Ureter (tissue), 1 donor: Measurements from ENCODE around the gene TTC31. TPM values are rescaled to one million over a fixed set of nuclear protein-coding genes. Genes with fewer than 3 reads are reported as not detected.

Experiments used
- DNase-seq: peaks from one replicate; pipeline ENCODE4 v3.0.0-alpha.2; 2020; ENCODE audit warnings: low spot score
- total RNA-seq: library from RNA; stranded (reverse); gene quantifications from one replicate; pipeline ENCODE4 v1.2.4, GENCODE V29; 2023
- donor health status: DM: yes; HTN: yes; CAD: no.

The TTC31 gene
- total RNA-seq, 1 donor from 2014 or later: 22.5 TPM

DNA sequence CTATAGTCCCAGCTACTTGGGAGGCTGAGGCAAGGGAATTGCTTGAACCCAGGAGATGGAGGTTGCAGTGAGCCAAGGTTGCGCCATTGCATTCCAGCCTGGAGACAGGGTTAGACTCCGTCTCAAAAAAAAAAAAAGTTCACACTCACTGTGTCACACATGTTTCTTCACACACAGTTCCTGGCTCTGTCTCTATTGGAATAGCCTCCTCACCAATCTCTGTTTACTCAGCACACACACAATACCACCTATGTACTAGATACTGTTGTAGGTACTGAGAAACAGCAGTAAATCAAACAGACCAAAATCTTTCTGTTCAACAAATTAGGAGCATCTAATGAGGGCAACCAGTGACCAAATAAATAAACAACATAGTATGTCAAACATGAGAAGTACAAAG is 3.3 kb downstream of the TTC31 start:
- no peak for DNase-seq

- no peak for DNase-seq
These were observed 6.0 kb downstream of the TTC31 start for GRCh38 chr2:74488643-74489481.

DNA sequence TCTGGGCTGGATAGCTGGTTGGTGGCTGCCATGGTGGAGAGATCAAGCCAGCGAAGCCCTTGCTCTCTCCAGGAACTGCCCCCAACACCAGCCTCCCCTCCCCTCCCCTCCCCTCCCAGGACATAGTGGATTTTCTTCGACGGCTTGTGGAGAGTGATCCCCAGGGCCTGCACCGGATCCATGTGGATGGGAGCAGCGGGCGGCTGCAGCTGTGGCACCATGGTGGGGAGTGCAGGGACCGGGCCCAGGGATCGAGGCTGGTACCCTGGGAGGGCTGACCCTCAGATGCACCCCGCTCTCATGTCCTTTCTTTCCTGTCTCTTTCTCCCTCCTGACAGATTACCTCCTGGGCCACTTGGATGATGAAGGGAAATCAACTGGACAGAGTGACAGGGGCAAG is 7.0 kb downstream of the TTC31 start:
- DNase-seq: no peak

DNA sequence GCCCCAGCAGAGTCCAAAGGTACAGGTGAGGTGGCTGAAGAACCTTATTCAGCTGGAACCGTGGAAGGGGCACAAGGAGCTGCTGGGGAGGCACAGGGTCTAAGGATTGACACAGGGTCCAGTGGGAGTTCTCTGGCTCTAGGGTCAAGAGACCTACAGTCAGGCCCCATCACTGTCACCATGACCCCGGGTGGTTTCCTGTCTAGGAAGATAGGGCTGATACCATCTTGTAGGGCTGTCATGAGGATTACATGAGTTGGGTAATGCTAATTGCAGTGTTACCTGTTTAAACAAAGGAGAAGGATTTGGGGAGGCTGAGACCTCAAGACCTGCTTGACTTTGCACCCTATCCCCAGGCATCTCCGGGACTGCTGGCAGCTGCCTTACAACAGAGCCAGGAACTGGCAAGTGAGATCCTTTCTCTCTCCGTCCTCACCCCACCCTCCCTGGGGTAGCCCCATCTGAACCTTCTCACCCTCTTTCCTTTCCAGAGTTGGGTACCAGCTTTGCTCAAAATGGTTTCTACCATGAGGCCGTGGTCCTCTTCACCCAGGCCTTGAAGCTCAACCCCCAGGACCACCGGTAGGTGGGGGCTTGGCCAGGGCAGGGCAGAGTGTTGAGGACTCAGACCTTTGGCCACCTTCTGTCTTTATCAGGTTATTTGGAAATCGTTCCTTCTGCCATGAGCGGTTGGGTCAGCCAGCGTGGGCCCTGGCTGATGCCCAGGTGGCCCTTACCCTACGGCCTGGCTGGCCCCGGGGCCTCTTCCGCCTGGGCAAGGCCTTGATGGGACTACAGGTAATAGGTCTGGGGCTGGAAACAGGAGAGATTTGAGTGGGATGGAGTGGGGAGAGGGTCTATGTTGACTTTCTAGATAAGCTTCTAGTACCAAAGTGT is 9.0 kb downstream of the TTC31 start:
- DNase-seq: no peak

GRCh38 chr2:74493546-74493945 is 10.7 kb downstream of the TTC31 start:
- no peak for DNase-seq

DNA sequence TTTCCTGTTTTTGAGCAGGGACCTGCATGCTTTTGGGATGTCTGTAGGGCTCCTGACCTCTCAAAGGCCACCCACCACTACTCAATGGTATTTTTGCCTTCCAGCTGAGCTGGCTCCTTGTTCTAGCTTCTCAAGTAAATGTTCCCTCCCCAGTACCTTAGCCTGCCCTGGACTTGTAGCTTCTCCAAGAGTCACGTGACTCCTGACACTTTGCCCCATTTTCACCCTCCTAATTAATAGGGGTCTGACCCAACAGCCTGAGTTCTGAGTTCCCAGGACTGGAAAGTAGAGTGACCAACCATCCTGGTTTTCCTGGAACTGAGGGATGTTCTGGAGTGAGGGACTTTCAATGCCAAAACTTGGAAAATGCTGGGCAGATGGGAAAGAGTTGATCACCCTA is 12.6 kb downstream of the TTC31 start:
- DNase-seq: no peak

- DNase-seq: no peak
These were observed 14.3 kb downstream of the TTC31 start for GRCh38 chr2:74496997-74497776.

DNA sequence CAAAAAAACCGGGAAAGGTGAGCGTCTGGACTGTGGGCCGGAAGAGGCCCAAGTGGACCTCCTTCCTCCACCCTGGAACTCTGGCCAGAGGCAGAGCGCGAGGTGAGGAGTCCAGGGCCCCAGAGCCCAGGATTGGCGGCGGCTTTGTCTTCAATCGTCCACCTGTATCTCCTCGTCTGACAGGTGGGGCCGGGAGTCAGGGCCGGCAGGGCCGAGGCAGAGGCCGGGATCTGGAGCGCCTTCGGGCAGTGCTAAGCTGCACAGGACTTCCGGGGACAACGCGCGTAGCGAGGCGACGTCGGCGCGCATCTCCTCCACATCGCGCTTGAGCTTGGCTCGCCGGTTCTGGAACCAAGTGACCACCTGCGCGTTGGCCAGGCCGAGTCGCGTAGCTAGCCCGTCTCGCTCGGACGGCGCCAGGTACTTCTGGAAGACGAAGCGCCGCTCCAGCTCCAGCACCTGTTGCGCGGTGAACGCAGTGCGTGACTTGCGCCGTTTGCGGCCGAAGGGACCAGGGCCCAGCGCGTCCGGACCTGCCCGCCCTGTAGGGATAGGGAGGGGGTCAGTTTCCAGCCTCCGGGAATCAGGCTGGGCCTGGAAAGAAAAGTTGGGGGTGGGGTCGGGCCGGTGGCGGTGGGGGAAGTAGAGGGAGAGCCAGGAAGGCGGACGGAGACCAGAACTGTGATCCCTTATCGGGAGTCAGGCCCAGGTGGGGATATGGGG is 15.1 kb downstream of the TTC31 start:
- no peak for DNase-seq

GRCh38 chr2:74498500-74499266 is 15.8 kb downstream of the TTC31 start:
- DNase-seq: no peak

DNA sequence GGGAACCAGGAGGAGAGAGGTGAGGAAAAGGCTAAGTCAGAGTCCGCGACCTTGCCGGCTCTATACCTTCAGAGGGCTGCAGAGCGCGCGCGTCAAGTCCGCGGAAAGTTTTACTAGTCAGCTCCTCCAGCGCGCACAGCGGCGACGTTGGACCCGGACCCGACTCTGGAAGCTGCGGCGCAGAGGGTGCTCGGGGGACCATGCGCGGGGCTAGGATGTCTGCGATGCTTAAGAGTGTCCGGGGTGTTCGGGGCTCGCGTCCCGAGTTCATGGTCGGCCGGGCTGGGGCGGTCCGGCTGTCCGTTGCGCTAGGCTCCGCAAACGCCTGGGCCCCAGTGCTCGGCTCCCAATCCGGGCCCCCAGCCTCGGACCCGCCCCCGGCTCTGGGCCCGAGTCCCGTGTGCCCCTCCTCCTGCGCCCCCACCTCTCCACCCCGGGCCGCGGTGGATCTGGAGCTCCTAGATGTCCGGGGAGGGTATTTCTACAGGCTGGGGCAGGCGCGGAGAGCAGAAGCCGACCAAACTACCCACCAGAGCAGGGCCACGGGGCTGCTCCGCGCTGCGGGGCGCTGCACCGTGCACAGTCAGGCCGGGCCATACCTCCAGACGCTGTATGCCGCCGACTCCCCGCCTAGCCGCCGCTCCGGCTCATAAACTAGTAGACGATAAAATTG is 16.5 kb downstream of the TTC31 start, which contains the start of gene LBX2:
TSS of gene LBX2 (minus strand) at position 337 of the 673 bp plus-strand sequence. CDS start at position 271, 66 bp downstream.
- DNase-seq: no peak

DNA sequence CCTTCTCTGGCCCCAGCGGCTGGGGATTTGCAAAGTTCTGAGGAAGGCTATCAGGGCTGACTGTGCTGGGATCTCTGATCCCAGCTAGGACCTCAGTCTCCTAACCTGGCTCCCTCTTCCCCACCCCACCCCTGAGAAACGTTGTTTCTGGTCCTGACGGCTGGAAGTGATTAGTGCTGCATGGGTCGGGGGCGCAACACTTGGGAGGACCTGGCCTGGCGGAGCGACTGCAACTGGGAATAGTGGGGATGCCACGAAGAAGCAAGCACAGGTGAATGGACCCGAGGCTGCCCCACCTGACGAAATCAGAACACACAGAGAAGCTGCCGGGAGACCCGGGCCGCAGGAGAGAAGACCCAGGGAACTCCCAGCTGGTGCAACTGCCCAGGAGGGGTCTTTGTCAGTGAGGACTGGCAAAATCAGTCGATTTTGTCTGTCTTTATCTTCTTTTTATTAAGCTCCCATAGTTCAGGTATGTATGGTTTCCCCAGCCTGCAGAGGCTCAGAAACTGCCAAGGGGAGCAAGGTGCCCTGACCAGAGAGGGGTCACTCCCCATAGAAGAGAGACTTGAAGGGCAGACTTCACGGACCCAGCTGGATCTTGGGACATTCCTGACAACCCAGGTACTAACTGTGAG is 17.2 kb downstream of the TTC31 start:
- no peak for DNase-seq

DNA sequence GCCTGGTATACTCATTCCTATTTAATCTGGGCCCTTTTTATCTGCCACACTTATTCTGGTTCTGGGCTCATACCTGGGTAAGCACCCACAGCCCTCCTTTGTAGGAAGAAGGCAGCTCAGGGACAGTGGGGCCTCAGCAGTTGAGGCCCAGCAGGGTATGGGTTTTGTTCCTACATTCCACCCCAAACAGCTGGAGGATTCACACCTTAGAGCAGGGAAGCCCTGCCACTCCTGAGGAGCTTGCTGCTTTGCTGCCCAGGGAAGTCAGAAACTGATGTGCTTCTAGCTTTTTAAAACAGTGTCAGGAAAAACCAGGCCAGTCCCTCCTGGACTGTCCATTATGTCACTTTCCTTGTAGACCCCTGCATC is 17.7 kb downstream of the TTC31 start:
- DNase-seq: no peak

- no peak for DNase-seq
These were observed 18.6 kb downstream of the TTC31 start for GRCh38 chr2:74501335-74502071.

DNA sequence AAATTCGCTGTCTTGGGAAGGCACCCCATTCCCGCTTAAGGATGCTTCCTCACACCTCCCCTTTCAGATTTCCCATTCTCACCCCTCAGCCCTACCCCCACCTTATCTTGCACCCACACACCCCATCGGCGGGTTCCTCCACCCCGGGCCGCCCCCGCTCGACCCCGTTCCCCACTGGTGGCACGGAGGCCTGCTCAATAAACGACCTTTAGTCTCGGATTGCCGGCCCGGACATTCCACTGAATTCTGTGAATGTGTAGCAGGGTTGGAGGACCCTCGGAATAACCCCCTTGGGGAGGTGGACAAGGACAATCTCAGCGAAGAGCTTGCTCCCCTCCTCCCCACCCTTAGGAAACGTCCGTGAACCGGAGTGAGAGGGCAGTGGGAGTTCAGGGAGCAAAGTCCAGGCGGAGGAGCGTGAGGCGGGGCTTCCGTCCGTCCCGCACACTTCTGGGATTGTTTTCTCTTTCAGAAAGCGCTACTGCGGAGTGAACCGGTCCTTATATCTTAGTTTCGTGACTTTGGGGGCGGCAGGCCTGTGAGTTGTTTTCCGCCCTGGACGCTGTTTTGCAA is 19.4 kb downstream of the TTC31 start:
- DNase-seq: no peak

- DNase-seq: peak; percentile 84
These were observed 20.0 kb downstream of the TTC31 start for GRCh38 chr2:74502720-74503505.

DNA sequence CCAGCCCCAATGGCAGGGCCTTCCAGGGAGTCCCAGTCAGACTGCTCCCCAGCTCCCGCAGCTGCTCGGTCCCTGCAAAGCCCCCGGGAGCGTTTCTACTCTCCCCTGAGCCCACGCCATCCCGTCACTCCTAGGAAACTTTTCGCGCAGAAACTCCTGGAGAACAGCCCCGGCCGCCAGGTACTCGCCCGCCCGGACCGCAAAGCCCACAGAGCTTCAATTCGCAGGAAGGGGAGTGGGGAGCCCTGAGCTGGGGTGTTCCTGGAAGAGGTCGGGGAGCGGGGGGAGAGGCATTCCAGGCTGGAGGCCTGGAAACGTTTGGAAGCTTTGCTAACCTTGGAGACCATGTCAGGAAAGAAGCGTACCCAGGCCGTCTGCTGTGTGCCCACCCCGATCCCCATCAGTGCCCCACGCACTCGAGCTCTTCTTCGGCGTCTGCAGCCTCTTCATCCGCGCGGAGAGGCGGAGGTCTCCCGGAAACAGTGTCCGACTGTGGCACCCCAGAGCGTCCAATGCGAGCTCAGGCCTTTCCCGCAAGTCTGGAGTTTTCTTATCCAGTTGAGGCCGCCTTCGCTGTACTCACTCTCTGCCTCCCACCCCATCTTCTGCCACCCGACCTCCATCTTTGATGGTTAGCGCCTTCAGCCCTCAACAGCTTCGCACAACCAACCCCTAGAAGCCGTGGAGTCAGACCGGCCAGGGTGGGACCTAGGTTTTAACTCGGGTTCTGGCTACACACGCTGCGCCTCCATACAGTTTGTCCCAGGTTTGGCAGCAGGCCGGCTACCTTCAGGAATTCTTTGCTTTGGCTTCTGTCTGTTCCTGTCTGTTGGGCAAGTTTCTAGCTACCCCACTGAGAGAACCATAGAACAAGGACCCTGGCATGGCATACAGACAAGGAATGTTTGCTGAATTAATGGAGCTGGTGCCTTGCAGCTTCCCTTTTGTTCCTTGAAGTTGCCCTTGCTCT is 20.9 kb downstream of the TTC31 start:
- no peak for DNase-seq
